NCI-H2196 treated with DMSO at 0.1 percent for 48 hours (cell line): ENCODE results near the gene RAB4B.
"Not testable (repeated sequence)": the region's sequence is repeated elsewhere in the genome, so short reads cannot be mapped to it uniquely, and the experiment has no call there.

Experiments used
- DNase-seq: peaks from one replicate; lab custom pipeline; 2025; ENCODE audit not compliant: unreplicated experiment; lab: John Stamatoyannopoulos, UW

RAB4B gene

DNA sequence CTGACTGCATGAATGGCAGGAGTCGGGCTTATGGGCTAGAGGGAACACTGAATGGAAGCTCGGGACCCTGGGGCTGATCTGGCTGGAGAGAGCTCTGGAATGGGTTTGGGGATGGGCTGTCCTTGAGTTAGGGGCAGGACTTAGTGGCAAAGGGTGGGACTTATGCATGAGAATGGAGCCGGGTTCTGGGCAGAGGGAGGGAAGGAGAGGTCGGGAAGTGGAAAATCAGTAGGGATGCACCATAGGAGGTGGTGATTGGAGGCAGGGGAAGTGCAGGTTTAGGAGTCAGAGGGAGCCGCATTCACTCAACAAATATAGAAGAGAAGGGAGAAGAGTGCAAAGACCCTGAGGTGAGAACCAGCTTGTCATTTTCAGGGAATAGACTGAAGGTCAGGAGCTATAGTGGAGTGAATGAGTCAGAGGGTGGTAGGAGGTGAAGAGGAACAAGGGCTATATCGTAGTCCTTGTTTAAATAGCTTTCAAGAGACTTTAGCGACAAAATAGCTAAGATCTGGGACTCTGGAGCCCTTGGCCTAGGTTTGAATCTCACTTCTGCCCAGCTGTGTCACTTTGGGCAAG lies 748 bp downstream of the RAB4B start:
- DNase-seq = no peak

DNA sequence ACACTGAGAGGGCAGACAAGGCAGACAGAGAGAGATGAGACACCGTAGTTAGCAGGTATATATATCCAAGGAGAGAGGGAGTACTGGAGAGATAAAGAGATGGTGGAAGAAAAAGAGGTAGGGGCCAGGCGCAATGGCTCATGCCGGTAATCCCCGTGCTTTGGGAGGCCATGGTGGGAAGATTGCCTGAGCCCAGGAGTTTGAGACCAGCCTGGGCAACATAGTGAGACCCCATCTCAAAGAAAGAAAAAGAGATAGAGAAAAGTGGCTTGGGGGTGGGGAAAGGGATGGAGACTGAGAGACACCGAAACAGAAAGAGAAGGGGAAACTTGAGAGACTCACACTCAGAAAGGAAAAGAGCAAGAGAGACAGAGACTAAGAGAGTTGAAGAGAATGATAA lies 2.5 kb downstream of the RAB4B start:
- DNase-seq = no peak

DNA sequence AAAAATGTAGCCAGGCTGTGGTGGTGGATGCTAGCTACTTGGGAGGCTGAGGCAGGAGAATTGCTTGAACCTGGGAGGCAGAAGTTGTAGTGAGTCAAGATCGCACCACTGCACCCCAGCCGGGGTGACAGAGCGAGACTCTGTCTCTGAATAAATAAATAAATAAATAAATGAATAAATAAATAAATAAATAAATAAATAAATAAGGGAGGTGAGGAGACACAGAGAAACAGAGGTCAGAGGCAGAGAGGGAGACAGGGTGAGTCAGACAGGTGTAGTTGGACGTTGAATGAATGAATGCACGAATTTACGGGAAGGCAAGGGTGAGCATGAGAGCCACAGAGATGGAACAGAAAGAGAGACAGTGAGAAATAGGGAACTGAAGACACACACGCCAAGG lies 3.1 kb downstream of the RAB4B start:
- no peak for DNase-seq

DNA sequence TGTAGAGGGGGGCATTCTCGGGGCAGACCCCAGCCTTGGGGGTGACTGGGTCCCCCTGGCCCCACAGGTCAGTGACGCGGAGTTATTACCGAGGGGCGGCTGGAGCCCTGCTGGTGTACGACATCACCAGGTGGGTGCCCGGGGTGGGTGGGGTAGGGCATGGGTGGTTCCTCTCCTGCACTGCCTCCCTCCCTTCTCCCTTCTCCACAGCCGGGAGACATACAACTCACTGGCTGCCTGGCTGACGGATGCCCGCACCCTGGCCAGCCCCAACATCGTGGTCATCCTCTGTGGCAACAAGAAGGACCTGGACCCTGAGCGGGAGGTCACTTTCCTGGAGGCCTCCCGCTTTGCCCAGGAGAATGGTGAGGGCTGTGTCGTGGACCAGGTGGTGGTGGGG lies 5.7 kb downstream of the RAB4B start:
- DNase-seq = no peak

DNA sequence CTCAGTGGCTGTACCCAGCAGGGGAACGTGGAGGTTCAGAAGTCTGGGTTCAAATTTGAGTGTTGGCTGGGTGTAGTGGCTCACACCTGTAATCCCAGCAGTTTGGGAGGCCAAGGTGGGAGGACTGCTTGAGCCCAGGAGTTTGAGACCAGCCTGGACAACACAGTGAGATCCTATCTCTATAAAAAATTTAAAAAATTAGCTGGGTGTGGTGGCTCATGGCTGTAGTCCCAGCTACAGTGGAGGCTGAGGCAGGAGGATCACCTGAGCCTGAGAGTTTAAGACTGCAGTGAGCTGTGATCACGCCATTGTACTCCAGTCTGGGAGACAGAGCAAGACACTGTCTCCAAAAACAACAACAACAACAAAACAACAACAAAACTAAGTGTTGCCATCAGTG lies 6.1 kb downstream of the RAB4B start:
- not testable (repeated sequence) for DNase-seq

DNA sequence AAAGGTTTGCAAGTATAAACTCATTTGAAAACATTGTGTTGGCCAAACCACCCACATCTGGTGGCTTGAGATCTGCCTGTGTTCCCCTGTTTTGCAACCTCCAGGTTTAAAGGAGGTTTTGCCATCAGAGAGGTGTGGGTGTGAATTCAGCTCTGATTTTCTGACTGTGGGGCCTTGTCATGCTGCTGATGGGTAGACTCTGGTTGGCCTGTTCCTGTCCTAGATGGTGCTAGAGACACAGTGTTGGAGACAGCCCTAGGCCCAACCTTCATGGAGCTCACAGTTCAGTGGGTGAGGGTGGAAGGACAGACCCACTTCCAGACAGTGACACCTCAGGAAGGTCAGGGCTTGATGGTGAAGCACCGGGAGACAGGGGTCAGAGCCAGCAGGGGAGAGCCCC lies 7.5 kb downstream of the RAB4B start:
- DNase-seq = no peak

DNA sequence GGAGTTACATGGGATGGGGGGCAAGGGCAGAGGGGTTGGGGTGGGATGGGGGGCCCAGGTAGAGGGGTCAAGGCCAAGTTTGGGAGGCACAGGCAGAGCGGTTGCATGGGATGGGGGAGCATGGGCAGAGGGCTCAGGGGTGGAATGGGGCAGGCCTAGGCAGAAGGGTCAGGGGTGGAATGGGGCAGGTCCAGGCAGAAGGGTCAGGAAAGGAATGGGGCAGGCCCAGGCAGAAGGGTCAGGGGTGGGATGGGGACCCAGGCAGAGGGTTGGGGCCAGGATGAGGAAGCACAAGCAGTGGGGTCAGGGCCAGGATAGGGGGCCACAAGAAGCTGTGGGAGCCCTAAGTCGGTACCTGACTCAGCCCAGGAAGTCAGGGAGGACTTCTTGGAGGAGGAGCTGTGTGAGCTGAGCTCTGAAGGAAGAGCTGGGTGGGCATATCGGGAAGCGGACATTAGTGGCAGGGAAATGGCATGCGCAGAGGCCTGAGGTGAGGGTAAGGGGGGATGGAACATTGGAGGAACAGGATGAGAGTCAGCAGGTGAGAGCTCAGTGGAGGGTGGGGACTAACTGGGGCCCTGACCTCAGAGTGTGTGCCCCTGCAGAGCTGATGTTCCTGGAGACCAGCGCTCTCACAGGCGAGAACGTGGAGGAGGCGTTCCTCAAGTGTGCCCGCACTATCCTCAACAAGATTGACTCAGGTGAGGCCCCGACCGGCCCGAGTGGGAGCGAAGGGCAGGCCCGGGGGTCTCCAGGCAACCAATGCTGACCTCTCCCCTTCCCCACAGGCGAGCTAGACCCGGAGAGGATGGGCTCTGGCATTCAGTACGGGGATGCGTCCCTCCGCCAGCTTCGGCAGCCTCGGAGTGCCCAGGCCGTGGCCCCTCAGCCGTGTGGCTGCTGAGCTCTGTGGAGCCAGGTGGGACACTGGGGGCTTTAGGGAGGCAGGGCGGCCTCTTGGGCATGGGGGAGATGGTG lies 8.3 kb downstream of the RAB4B start:
- no peak for DNase-seq

DNA sequence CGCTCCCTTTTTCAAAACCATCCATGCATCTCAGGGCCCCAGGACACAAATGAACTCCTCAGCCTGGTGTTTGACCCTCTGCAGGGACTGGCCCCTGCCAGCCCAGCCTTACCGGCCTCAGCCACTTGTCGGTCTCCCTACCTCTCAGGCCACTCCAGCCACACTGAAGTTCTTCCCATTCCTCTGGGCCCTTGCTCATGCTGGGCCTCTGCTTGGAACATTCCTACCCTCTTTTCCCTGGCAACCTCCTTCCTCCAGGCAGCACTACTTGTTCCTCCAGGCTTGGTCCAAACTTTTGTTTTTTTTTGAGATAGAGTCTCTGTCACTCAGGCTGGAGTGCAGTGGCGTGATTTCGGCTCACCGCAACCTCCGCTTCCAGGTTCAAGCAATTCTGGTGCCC lies 13.3 kb downstream of the RAB4B start:
- DNase-seq = no peak

DNA sequence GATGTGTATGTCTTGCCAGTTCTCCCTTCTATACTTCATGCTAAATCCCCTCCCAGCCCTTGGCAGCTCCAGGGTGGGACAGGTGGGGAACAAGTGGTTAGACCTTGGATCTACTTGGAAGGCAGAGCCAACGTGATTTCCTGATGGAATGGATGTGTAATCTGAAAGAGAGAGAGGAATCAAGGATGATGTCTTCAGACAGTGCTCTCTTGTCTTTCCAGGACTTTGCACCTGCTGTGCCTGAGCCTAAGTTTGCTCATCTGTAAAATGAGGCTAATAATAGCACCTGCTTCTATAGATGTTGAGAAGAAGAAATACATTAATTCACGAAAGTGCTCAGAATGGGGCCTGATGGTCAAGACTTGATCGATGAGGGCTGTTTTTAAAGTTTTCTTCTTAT lies 13.9 kb downstream of the RAB4B start:
- DNase-seq = no peak

DNA sequence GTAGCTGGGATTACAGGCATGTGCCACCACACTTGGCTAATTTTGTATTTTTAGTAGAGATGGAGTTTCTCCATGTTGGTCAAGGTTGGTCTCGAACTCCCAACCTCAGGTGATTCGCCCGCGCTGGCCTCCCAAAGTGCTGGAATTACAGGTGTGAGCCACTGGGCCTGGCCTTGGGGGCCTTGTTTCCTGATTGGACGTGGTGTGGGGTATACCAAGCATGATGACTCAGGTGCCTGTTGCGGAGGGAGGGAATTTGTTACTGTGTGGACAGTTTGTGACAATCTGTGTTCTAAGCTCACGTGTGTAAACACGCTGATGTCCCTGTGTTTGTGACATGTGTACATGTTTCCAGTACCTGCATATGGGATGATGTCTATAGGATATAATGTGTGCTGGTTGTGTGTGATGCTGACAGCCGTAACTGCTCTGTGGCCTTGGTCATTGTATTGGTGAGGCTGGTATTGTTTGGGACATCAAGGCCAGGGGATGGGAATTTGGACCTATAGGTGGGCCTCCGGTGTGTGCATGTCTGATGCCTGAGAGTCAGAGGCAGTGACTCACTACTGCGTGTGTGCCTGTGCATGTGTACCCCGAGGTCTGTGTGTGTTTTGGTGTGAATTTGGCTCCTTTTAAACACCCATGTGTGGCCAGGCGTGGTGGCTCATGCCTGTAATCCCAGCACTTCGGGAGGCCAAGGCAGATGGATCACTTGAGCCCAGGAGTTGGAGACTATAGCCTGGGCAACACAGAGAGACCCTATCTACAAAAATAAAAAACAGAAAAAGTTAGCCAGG lies 19.3 kb downstream of the RAB4B start:
- DNase-seq = no peak

DNA sequence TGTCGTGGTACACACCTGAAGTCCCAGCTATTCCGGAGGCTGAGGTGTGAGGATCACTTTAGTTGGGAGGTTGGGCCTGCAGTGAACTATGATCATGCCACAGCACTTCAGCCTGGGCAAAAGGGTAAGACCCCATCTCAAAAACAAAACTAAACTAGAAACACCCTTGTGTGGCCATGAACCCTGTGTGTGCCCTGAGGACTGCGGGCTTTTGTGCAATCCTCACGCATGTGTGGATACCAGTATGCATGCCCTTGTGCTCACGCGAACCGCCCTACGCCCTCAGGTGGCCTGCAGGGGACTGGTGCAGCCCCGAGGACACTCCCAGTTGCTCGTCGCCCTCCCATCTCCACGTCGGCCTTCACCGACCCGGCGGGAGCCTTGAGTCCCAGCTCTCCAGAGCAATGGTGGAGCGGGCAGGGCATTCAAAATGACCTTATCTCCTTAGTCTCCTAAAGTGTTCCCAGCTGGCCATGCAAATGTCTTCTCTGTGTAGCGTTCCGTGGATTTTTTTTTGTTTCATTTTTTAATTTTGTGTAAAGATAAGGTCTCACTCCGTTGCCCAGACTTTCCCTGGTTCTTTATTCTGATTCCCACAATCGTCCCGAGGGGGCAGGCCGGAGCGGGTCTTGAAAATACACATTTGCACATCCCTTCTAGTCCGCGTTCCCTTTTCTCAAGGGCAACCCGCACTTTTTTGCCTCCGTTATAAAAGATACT lies 20.1 kb downstream of the RAB4B start:
- DNase-seq = peak; percentile 31

DNA sequence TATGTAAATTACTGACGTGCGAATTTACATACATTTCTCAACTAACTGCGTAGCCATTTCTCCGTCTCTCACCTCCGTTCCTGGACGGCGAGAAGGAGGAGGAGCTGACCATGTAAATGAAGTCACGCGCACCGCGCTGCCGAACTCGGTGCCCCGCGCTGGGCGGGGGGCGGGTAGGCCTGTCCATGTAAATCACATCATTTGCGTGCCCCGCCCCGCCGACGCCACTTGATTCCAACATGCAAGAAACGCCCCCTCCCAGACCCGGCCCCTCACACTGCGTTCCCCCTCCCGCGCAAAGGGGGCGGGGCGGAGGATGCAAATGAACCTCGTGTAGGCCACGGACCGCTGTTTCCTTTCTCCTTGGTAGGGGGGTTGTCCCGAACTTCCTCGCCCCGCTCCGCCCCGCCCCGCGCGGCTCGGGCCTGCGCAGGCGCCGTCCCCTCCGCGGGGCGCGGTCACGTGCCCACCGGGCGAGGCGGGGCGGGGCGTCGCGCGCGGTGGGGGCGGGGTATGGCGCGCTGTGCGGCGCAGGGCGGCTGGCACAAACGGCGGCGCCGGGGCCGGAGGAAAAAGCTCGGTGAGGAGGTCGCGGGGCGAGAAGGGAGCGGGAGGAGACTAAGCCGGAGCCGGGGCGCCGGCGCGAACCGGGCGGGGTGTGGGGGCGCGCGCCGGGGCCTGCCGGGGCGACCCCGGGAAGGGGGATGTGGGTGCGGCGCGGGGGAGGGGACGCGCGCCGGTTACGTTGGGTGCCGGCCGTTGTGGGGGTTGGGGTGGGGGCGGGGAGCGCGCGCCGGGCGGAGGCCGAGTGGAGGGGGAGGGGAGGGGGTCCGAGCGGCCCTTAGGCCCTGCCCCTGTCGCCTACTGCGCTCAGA lies 20.9 kb downstream of the RAB4B start, which contains the start of gene EGLN2:
EGLN2 (plus strand) TSS at position 509 of the 875 bp plus-strand sequence. CDS start 1,382 bp downstream, outside the sequence.
- peak; percentile 97 for DNase-seq

DNA sequence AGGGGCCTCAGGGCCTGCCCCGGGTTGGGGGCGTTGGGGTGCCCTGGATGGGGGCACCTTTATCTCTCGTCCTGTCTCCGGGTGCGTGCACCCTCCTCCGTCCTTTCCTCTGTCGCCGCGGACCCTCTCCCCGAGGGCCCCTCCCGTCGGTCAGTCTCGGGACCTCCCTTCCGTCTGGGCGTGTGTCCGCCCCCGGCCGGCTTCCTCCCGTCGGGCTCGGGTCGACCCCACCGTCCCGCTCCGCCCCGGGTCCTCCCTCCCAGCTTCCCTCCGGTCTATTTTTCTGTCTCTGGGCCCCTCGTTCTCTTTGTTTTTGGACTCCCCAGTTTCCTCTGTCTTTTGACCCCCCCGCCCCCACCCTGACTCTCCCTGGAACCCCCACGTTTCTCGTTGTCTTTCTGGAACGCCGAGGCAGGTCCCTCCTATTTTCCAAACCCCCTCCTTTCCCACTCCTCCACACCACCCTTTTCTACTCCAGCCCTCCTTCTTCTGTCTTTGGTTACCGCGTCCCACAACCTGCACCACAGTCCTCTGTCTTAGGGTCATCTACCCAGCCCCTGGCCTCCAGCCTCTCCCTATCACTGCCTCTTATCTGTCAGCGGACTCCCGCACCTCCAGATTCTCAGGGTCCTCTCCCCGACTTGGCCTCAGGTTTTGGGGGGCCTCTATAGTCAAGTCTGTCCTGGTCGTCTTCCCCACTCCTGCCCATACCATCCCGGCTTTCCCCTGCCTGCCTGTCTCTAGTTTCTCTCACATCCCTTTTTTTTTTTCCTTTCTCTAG lies 21.7 kb downstream of the RAB4B start:
- no peak for DNase-seq

DNA sequence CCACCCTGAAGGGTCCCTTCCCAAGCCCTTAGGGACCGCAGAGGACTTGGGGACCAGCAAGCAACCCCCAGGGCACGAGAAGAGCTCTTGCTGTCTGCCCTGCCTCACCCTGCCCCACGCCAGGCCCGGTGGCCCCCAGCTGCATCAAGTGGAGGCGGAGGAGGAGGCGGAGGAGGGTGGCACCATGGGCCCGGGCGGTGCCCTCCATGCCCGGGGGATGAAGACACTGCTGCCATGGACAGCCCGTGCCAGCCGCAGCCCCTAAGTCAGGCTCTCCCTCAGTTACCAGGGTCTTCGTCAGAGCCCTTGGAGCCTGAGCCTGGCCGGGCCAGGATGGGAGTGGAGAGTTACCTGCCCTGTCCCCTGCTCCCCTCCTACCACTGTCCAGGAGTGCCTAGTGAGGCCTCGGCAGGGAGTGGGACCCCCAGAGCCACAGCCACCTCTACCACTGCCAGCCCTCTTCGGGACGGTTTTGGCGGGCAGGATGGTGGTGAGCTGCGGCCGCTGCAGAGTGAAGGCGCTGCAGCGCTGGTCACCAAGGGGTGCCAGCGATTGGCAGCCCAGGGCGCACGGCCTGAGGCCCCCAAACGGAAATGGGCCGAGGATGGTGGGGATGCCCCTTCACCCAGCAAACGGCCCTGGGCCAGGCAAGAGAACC lies 22.4 kb downstream of the RAB4B start:
- no peak for DNase-seq

DNA sequence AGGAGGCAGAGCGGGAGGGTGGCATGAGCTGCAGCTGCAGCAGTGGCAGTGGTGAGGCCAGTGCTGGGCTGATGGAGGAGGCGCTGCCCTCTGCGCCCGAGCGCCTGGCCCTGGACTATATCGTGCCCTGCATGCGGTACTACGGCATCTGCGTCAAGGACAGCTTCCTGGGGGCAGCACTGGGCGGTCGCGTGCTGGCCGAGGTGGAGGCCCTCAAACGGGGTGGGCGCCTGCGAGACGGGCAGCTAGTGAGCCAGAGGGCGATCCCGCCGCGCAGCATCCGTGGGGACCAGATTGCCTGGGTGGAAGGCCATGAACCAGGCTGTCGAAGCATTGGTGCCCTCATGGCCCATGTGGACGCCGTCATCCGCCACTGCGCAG lies 22.9 kb downstream of the RAB4B start:
- no peak for DNase-seq

DNA sequence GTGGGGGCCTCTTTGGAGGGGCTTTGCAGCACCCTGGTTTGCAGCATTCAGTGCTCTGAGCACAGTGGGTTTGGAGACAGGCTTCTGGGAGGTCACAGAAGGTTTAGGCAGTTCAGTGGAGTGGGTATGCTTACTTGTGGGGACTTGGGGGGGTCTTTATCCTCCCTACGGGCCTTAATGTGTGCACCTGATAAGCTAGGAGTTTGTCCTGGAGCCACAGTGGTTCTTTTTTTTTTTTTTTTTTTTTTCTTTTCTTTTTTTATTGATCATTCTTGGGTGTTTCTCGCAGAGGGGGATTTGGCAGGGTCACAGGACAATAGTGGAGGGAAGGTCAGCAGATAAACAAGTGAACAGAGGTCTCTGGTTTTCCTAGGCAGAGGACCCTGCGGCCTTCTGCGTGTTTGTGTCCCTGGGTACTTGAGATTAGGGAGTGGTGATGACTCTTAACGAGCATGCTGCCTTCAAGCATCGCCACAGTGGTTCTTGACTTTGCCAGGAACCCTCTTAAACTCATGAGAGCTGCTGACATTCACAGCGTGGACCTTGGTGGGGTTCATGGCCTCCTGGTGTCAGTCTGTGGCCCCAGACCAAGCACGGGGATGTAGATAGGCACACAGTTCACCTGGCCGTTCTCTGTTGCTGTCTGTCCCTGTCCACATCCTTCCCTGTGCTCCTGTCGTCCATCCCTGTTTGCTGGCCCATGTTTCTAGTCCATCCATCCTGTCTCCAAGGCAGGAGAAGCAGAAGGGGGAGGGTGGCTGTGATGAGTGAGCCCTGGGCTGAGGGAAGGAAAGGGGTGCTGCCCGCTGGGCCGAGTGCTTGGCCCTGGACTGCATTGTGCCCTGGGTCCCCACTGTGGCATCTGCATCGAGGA lies 23.6 kb downstream of the RAB4B start:
- no peak for DNase-seq

DNA sequence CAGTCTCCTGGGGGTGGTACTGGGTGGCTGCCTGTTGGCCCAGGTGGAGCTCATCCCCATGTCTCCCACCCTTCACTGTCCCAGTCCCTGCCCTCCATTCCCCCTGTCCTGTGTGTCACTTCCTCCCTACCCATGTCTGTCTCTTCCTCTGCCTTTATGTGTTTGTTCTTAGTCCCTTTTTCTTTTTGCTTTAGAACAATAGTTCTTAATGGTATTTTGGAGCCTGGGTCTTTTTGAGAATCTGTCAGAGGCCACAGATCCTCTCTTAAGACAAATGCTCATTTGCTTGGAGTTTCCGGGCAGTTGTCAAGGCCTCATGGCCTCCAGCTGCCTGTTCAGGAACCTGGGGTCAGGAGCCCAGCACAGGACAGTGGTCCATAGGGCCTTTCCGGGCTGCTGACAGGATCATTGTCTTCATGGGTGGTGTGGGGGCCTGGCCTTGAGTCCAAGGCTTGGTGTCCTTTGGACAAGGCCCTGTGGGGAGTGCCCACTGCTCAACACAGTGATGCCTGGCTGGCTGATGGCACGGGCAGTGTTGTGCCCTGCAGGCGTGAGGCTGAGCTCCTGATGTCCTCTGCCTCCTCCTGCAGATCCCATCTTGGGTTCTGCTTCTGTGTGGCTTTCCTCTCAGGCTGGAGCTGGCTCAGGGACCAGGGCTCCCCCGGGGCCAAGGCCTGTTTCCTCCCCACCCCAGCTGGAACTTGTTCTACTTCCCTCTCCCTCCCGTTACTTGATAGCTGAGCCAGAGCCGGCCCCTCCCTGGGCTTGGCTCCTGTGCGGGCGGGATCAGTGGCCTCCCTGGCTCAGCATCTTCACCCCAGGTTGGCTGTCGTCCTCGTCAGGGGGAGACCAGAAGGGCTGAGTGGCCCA lies 24.5 kb downstream of the RAB4B start:
- DNase-seq = no peak
